Heart right ventricle (tissue), 16 donors: ENCODE measurements around the gene TOPORS. TPM values are rescaled to one million over a fixed set of nuclear protein-coding genes. Genes with fewer than 3 reads are reported as not detected.

Experiments
- ATAC-seq, 8 donors: fragments of 200-7000 bp; cut with Tn5 transposase; one replicate each; pipeline ENCODE4 v1.9.1; 2020; ENCODE audit warnings: mild to moderate bottlenecking in 8 of 8, moderate library complexity in 8 of 8, moderate number of reproducible peaks in 1 of 8
- DNase-seq, 2 donors: peaks; one replicate each; pipeline ENCODE4 v3.0.0-alpha.2; 2020
- H3K27ac ChIP-seq, 10 donors: fragments of 200-600 bp; sonication (generic) in 2 of 10; one replicate each; pipeline versions ENCODE4 v1.5.0 to v1.8.0; 2020 to 2022; ENCODE audit warnings: mild to moderate bottlenecking in 3 of 10
- H3K27me3 ChIP-seq, 7 donors: fragments of 200-600 bp; one replicate each; pipeline ENCODE4 v1.8.0; 2021 to 2022; ENCODE audit warnings: mild to moderate bottlenecking in 2 of 7
- H3K36me3 ChIP-seq, 9 donors: fragments of 200-600 bp; sonication (generic) in 1 of 9; one replicate each; pipeline versions ENCODE4 v1.5.0 to v1.8.0; 2020 to 2022; ENCODE audit warnings: mild to moderate bottlenecking in 2 of 9
- H3K4me1 ChIP-seq, 9 donors: fragments of 200-600 bp; sonication (generic) in 1 of 9; one replicate each; pipeline versions ENCODE4 v1.5.0 to v1.8.0; 2020 to 2022; ENCODE audit warnings: mild to moderate bottlenecking in 4 of 9
- H3K4me3 ChIP-seq, 10 donors: fragments of 200-600 bp; sonication (generic) in 2 of 10; one replicate each; pipeline versions ENCODE4 v1.5.0 to v1.8.0; 2020 to 2022; ENCODE audit warnings: mild to moderate bottlenecking in 7 of 10, moderate library complexity in 2 of 10
- H3K9me3 ChIP-seq, 11 donors: fragments of 200-600 bp in 10 of 11; sonication (generic) in 2 of 11; one replicate each; pipeline versions ENCODE4 v1.5.0 to v1.8.0; 2013 to 2022; ENCODE audit warnings: mild to moderate bottlenecking in 2 of 11, control low read depth in 1 of 11, moderate library complexity in 1 of 11
- CTCF ChIP-seq, 9 donors: fragments of 200-600 bp; sonication (generic) in 2 of 9; IDR thresholded peaks; one replicate each; pipeline versions ENCODE4 v1.5.0 to v1.8.0; 2021 to 2022; ENCODE audit warnings: antibody characterized with exemption in 9 of 9, mild to moderate bottlenecking in 5 of 9, moderate library complexity in 1 of 9
- WGBS, 2 donors: extraction: QIAGEN DNeasy Blood & Tissue Kit; methylation state at CpG; one replicate each; pipeline ENCODE4 v1.1.7; 2013; ENCODE audit warnings: inconsistent platforms in 1 of 2; 5-methylcytosine and 5-hydroxymethylcytosine counted together
- intact Hi-C, 10 donors: fragments of 100-400 bp; cut with DNase I; formaldehyde crosslinking; loops; one replicate each; pipeline versions ENCODE4 v1.11.1 to v1.14.2; 2022
- polyA plus RNA-seq, 2 donors: library from polyadenylated mRNA; stranded (reverse); fragments of 200-250 nt; gene quantifications; one replicate each; pipeline ENCODE4 v1.2.3, GENCODE V29; 2013
- total RNA-seq, 10 donors: library from RNA; stranded (reverse); fragmentation: NEBNext Ultra II Directional in 3 of 10; extraction: Animal tissue kit (Norgen Biotek cat#: 25700) in 3 of 10; gene quantifications; one replicate each; pipeline versions ENCODE4 v1.2.1 to v1.2.4, GENCODE V29; 2021 to 2023
- donor health status: Arrhythmogenic right ventricular cardiomyopathy.
- donor health status: ischemic (EF 13 %, LVEDD 7.1; RV severe dilation, severe dysfunction).
- donor health status: healthy with polysubstance abuse.
- donor health status: DM: no; HTN: yes; CAD: no.
- donor health status: DM: no; HTN: no; CAD: no.
- donor health status: ischemic (EF 25% LVEDD 6.9; RV normal size, moderate dysfunction).
- donor health status: ischemic (EF 25% LVEDD 5.7; RV mildly dilated, moderate dysfunction).
- donor health status: healthy.
- donor health status: DM: yes; HTN: yes; CAD: no.
- donor health status: Ischemic cardiomyopathy.
- donor health status: ischemic (EF 35%, LVEDD 5.7; RV mildly dilated, moderate dysfunction).
- donor health status: nonischemic (EF 11% LVEDD 7.7; RV severe dilation, severe dysfunction).
- donor health status: DM: yes; HTN: yes; CAD: no.
- donor health status: PGD.
- donor health status: ischemic (EF 29% LVEDD 5.4; RV normal size, mild dysfunction).
- donor health status: nonischemic (EF 23%, LVEDD 6.1; RV moderate dilation, normal function).

The TOPORS gene
- total and polyA plus RNA-seq, 12 donors = 4.4 to 11.1 (median 8.5) TPM

- no peaks in the 10 kb centered on the region for H3K27me3 ChIP-seq
- H3K27ac ChIP-seq = no peak overlapping the region
- H3K9me3 ChIP-seq = no peaks in the 10 kb centered on the region
- DNase-seq (no peak), ATAC-seq (no peak)
- WGBS, 2 donors = 89 to 96% methylated on average over 1 of the region's 1 CpG
- intact Hi-C loops = no loop called here
- peaks cover 0 to 31% (median 16%) of the 10 kb centered on the region in 9 donors for H3K4me1 ChIP-seq
- H3K4me3 ChIP-seq = no peak overlapping the region
- no peak for TF ChIP-seq CTCF (IDR thresholded peaks at IDR 0.05)
- peaks cover 0 to 56% (median 7%) of the 10 kb centered on the region in 9 donors for H3K36me3 ChIP-seq
Measured at GRCh38 chr9:32545884-32546283, 6.5 kb downstream of the TOPORS start.

GRCh38 chr9:32543047-32543446 lies 9.3 kb downstream of the TOPORS start:
- H3K36me3 ChIP-seq = peaks cover 0 to 70% (median 8%) of the 10 kb centered on the region in 9 donors
- 93 to 96% methylated on average over 4 of the region's 4 CpGs for WGBS, 2 donors
- H3K4me1 ChIP-seq = peaks cover 0 to 12% (median 0%) of the 10 kb centered on the region in 9 donors
- ATAC-seq (no peak), DNase-seq (no peak)
- no peaks in the 10 kb centered on the region for H3K9me3 ChIP-seq
- no peak overlapping the region for H3K27ac ChIP-seq
- H3K27me3 ChIP-seq = no peaks in the 10 kb centered on the region
- intact Hi-C loops = no loop called here
- no peak for TF ChIP-seq CTCF (IDR thresholded peaks at IDR 0.05)
- no peak overlapping the region for H3K4me3 ChIP-seq

- DNase-seq = no peak
- Histone ChIP-seq H3K9me3 (peaks cover 0 to 12% (median 0%) of the 10 kb centered on the region in 11 donors), H3K4me3 (no peak overlapping the region), H3K27me3 (no peaks in the 10 kb centered on the region), H3K27ac (no peak overlapping the region), H3K4me1 (no peaks in the 10 kb centered on the region), H3K36me3 (peaks cover 0 to 9% (median 0%) of the 10 kb centered on the region in 9 donors)
- WGBS, 2 donors = 96% methylated on average over 4 of the region's 4 CpGs
- no peak for ATAC-seq
- intact Hi-C loops = no loop called here
- no peak for TF ChIP-seq CTCF (IDR thresholded peaks at IDR 0.05)
Measured at GRCh38 chr9:32533816-32534215, 18.6 kb downstream of the TOPORS start.

GRCh38 chr9:32533336-32533735 lies 19.1 kb downstream of the TOPORS start:
- no peaks in the 10 kb centered on the region for H3K4me1 ChIP-seq
- H3K27ac ChIP-seq = no peak overlapping the region
- no peak for TF ChIP-seq CTCF (IDR thresholded peaks at IDR 0.05)
- no peak for DNase-seq
- H3K4me3 ChIP-seq = no peak overlapping the region
- no peak for ATAC-seq
- peaks cover 0 to 12% (median 0%) of the 10 kb centered on the region in 11 donors for H3K9me3 ChIP-seq
- H3K36me3 ChIP-seq = peaks cover 0 to 9% (median 0%) of the 10 kb centered on the region in 9 donors
- intact Hi-C loops = no loop called here
- WGBS, 2 donors = 95 to 96% methylated on average over 6 of the region's 6 CpGs
- H3K27me3 ChIP-seq = no peaks in the 10 kb centered on the region
